Trophoblast cell (in vitro differentiated cells and primary cell): ENCODE data around the gene MYO7B.

Experiments
- DNase-seq, 2 donors: peaks; one replicate each; pipeline ENCODE4 v3.0.0-alpha.2; 2016
- H2AFZ ChIP-seq: 2 replicates; pipeline ENCODE4 v1.6.1; 2013; ENCODE audit warnings: low read length, moderate library complexity, mild to moderate bottlenecking; ENCODE audit not compliant: insufficient read depth, poor library complexity
- H2AK5ac ChIP-seq: 2 replicates; pipeline ENCODE4 v1.6.1; 2013; ENCODE audit warnings: mild to moderate bottlenecking, low read length
- H2BK120ac ChIP-seq: 2 replicates; pipeline ENCODE4 v1.6.1; 2013; ENCODE audit warnings: low read length, mild to moderate bottlenecking, moderate library complexity; ENCODE audit not compliant: insufficient read depth, poor library complexity
- H2BK12ac ChIP-seq: 2 replicates; pipeline ENCODE4 v1.6.1; 2013; ENCODE audit warnings: mild to moderate bottlenecking, low read length, moderate library complexity
- H2BK5ac ChIP-seq: 2 replicates; pipeline ENCODE4 v1.6.1; 2013; ENCODE audit warnings: low read length, low read depth, moderate library complexity, mild to moderate bottlenecking; ENCODE audit not compliant: poor library complexity
- H3K14ac ChIP-seq: 2 replicates; pipeline ENCODE4 v1.6.1; 2013; ENCODE audit warnings: mild to moderate bottlenecking, low read length
- H3K18ac ChIP-seq: 2 replicates; pipeline ENCODE4 v1.6.1; 2013; ENCODE audit warnings: mild to moderate bottlenecking, low read length
- H3K23ac ChIP-seq: 2 replicates; pipeline ENCODE4 v1.6.1; 2013; ENCODE audit warnings: low read length
- H3K27ac ChIP-seq: 2 replicates; pipeline ENCODE4 v1.5.1; 2013; ENCODE audit warnings: low read depth, mild to moderate bottlenecking, inconsistent platforms, low read length, moderate library complexity
- H3K27me3 ChIP-seq: 2 replicates; pipeline ENCODE4 v1.6.1; 2013; ENCODE audit warnings: inconsistent platforms, mild to moderate bottlenecking, low read length, moderate library complexity; ENCODE audit not compliant: insufficient read depth
- H3K36me3 ChIP-seq, 2 experiments: 1 replicate in 1 of 2; 2 replicates in 1 of 2; pipeline ENCODE4 v1.6.1; 2013; ENCODE audit warnings: low read length in 2 of 2, mild to moderate bottlenecking in 2 of 2, moderate library complexity in 1 of 2; ENCODE audit not compliant: insufficient read depth in 2 of 2, control insufficient read depth in 1 of 2
- H3K4ac ChIP-seq: 2 replicates; pipeline ENCODE4 v1.6.1; 2013; ENCODE audit warnings: low read depth, mild to moderate bottlenecking, low read length, moderate library complexity
- H3K4me1 ChIP-seq, 2 experiments: 1 replicate in 1 of 2; 2 replicates in 1 of 2; pipeline ENCODE4 v1.6.1; 2013; ENCODE audit warnings: low read length in 2 of 2, mild to moderate bottlenecking in 2 of 2, moderate library complexity in 1 of 2; ENCODE audit not compliant: insufficient read depth in 2 of 2, control insufficient read depth in 1 of 2
- H3K4me2 ChIP-seq: 2 replicates; pipeline ENCODE4 v1.6.1; 2013; ENCODE audit warnings: inconsistent platforms, mild to moderate bottlenecking, low read length, moderate library complexity
- H3K4me3 ChIP-seq: 2 replicates; pipeline ENCODE4 v1.5.1; 2013; ENCODE audit warnings: mild to moderate bottlenecking, low read depth, low read length, inconsistent platforms
- H3K79me1 ChIP-seq: one replicate; pipeline ENCODE4 v1.6.1; 2013; ENCODE audit warnings: low read length
- H3K79me2 ChIP-seq: 2 replicates; pipeline ENCODE4 v1.6.1; 2013; ENCODE audit warnings: low read length, mild to moderate bottlenecking; ENCODE audit not compliant: control insufficient read depth, insufficient read depth, poor library complexity
- H3K9ac ChIP-seq: 2 replicates; pipeline ENCODE4 v1.6.1; 2013; ENCODE audit warnings: mild to moderate bottlenecking, low read length
- H3K9me3 ChIP-seq: 2 replicates; pipeline ENCODE4 v1.6.1; 2013; ENCODE audit warnings: low read depth, mild to moderate bottlenecking, control low read depth, inconsistent platforms, low read length; ENCODE audit not compliant: insufficient read depth
- H4K12ac ChIP-seq: 2 replicates; pipeline ENCODE4 v1.6.1; 2013; ENCODE audit warnings: low read depth, mild to moderate bottlenecking, low read length, moderate library complexity
- H4K8ac ChIP-seq: 2 replicates; pipeline ENCODE4 v1.6.1; 2013; ENCODE audit warnings: low read depth, mild to moderate bottlenecking, low read length, moderate library complexity
- H4K91ac ChIP-seq: one replicate; pipeline ENCODE4 v1.6.1; 2013; ENCODE audit warnings: low read depth, mild to moderate bottlenecking, low read length, moderate library complexity
- WGBS: extraction: QIAGEN DNeasy Blood & Tissue Kit; methylation state at CpG from one replicate; pipeline ENCODE4 v1.1.7; 2013; ENCODE audit warnings: missing lambda C conversion rate; ENCODE audit not compliant: insufficient read length, insufficient coverage; ENCODE audit errors: extremely low coverage; 5-methylcytosine and 5-hydroxymethylcytosine counted together

The MYO7B gene

GRCh38 chr2:127659408-127660290, 124.2 kb downstream of the MYO7B start:
- H3K27me3 ChIP-seq = peaks cover 4% of the 10 kb centered on the region
- no peak overlapping the region for H4K91ac ChIP-seq
- H3K79me2 ChIP-seq = peaks cover 4% of the 10 kb centered on the region
- H3K27ac ChIP-seq = no peak overlapping the region
- H3K4me2 ChIP-seq = no peak overlapping the region
- no CpG with 5 or more reads among the region's 14 CpGs for WGBS
- H2AFZ ChIP-seq = no peak overlapping the region
- no peak overlapping the region for H4K8ac ChIP-seq
- no peak overlapping the region for H3K18ac ChIP-seq
- no peak overlapping the region for H3K23ac ChIP-seq
- no peak for DNase-seq
- peaks cover 20% of the 10 kb centered on the region for H3K79me1 ChIP-seq
- no peak overlapping the region for H2BK12ac ChIP-seq
- H3K9ac ChIP-seq = no peak overlapping the region
- peaks cover 32 to 44% of the 10 kb centered on the region in 2 experiments for H3K4me1 ChIP-seq
- no peak overlapping the region for H2AK5ac ChIP-seq
- H3K9me3 ChIP-seq = peaks cover 6% of the 10 kb centered on the region
- no peak overlapping the region for H3K4ac ChIP-seq
- H4K12ac ChIP-seq = no peak overlapping the region
- H3K4me3 ChIP-seq = no peak overlapping the region
- H2BK5ac ChIP-seq = no peak overlapping the region
- H2BK120ac ChIP-seq = no peak overlapping the region
- no peak overlapping the region for H3K14ac ChIP-seq
- no peaks in the 10 kb centered on the region for H3K36me3 ChIP-seq

GRCh38 chr2:127660291-127660578, 124.8 kb downstream of the MYO7B start:
- peaks cover 20% of the 10 kb centered on the region for H3K79me1 ChIP-seq
- no peak overlapping the region for H3K4ac ChIP-seq
- no peak overlapping the region for H3K23ac ChIP-seq
- no peaks in the 10 kb centered on the region for H3K36me3 ChIP-seq
- H3K14ac ChIP-seq = no peak overlapping the region
- no peak for DNase-seq
- H3K27me3 ChIP-seq = peaks cover 5% of the 10 kb centered on the region
- H3K4me2 ChIP-seq = no peak overlapping the region
- peaks cover 32 to 45% of the 10 kb centered on the region in 2 experiments for H3K4me1 ChIP-seq
- no peak overlapping the region for H3K27ac ChIP-seq
- H4K8ac ChIP-seq = no peak overlapping the region
- H3K9ac ChIP-seq = no peak overlapping the region
- no peak overlapping the region for H4K12ac ChIP-seq
- H2AK5ac ChIP-seq = no peak overlapping the region
- no peak overlapping the region for H4K91ac ChIP-seq
- no peak overlapping the region for H2BK120ac ChIP-seq
- no peak overlapping the region for H2AFZ ChIP-seq
- H3K79me2 ChIP-seq = peaks cover 4% of the 10 kb centered on the region
- no peak overlapping the region for H3K18ac ChIP-seq
- no CpG with 5 or more reads among the region's 10 CpGs for WGBS
- H2BK5ac ChIP-seq = no peak overlapping the region
- H2BK12ac ChIP-seq = peak overlapping the region; percentile 63
- peaks cover 8% of the 10 kb centered on the region for H3K9me3 ChIP-seq
- H3K4me3 ChIP-seq = no peak overlapping the region

GRCh38 chr2:127661072-127661649, 125.7 kb downstream of the MYO7B start:
- peaks cover 5% of the 10 kb centered on the region for H3K27me3 ChIP-seq
- H2BK12ac ChIP-seq = peak overlapping the region; percentile 6
- peaks cover 32 to 45% of the 10 kb centered on the region in 2 experiments for H3K4me1 ChIP-seq
- H2BK120ac ChIP-seq = peak overlapping the region; percentile 67
- H3K4ac ChIP-seq = no peak overlapping the region
- peak overlapping the region; percentile 8 for H2AK5ac ChIP-seq
- H4K91ac ChIP-seq = peak overlapping the region; percentile 33
- peak overlapping the region; percentile 77 for H3K27ac ChIP-seq
- no peak overlapping the region for H3K4me3 ChIP-seq
- H2AFZ ChIP-seq = no peak overlapping the region
- H3K23ac ChIP-seq = no peak overlapping the region
- H4K12ac ChIP-seq = no peak overlapping the region
- peaks cover 4% of the 10 kb centered on the region for H3K79me2 ChIP-seq
- no peak overlapping the region for H3K9ac ChIP-seq
- no peak overlapping the region for H3K4me2 ChIP-seq
- peaks cover 20% of the 10 kb centered on the region for H3K79me1 ChIP-seq
- H3K18ac ChIP-seq = peak overlapping the region; percentile 12
- DNase-seq = peak in 1 of 2 donors; percentile 40
- peak overlapping the region; percentile 8 for H2BK5ac ChIP-seq
- no peak overlapping the region for H4K8ac ChIP-seq
- peak overlapping the region; percentile 7 for H3K14ac ChIP-seq
- no peaks in the 10 kb centered on the region for H3K36me3 ChIP-seq
- H3K9me3 ChIP-seq = peaks cover 8% of the 10 kb centered on the region
- WGBS = no CpG with 5 or more reads among the region's 14 CpGs

GRCh38 chr2:127661949-127662510, 126.5 kb downstream of the MYO7B start:
- no peak overlapping the region for H3K23ac ChIP-seq
- H2BK5ac ChIP-seq = peak overlapping the region; percentile 12
- no peak for DNase-seq
- H2BK12ac ChIP-seq = peak overlapping the region; percentile 65
- H3K9ac ChIP-seq = no peak overlapping the region
- no peak overlapping the region for H3K4me3 ChIP-seq
- no peak overlapping the region for H3K4me2 ChIP-seq
- no peak overlapping the region for H3K4ac ChIP-seq
- H3K79me1 ChIP-seq = peaks cover 20% of the 10 kb centered on the region
- H3K79me2 ChIP-seq = peaks cover 4% of the 10 kb centered on the region
- no CpG with 5 or more reads among the region's 9 CpGs for WGBS
- peak overlapping the region; percentile 51 for H2AK5ac ChIP-seq
- no peak overlapping the region for H4K12ac ChIP-seq
- peak overlapping the region; percentile 45 for H3K14ac ChIP-seq
- H3K27me3 ChIP-seq = peaks cover 5% of the 10 kb centered on the region
- H3K9me3 ChIP-seq = peaks cover 8% of the 10 kb centered on the region
- no peaks in the 10 kb centered on the region for H3K36me3 ChIP-seq
- peak overlapping the region; percentile 33 for H4K91ac ChIP-seq
- H3K18ac ChIP-seq = peak overlapping the region; percentile 66
- peak overlapping the region; percentile 67 for H2BK120ac ChIP-seq
- H3K27ac ChIP-seq = no peak overlapping the region
- peak overlapping the region; percentile 47 for H4K8ac ChIP-seq
- no peak overlapping the region for H2AFZ ChIP-seq
- peaks cover 32 to 45% of the 10 kb centered on the region in 2 experiments for H3K4me1 ChIP-seq
